ENCODE data around the gene BTN2A1. TPM values are rescaled to one million over a fixed set of nuclear protein-coding genes. Genes with fewer than 3 reads are reported as not detected.

Gene BTN2A1
- total and polyA plus RNA-seq, 9 of the 15 experiments (the other 6 are each of a cell fraction or from before 2014, with no cell fraction given): 6.7 to 22.1 (median 16.4) TPM

GRCh38 chr6:26421259-26422144 lies 36.3 kb upstream of the BTN2A1 start (continued):
- TF ChIP-seq TRIM28 (IDR thresholded peaks at IDR 0.05) (peak; percentile 42; the same call in 1 of the 2 replicates), CHCHD3 (CRISPR knock-in tag; IDR thresholded peaks at IDR 0.05) (no peak), SREBF1 (IDR thresholded peaks at IDR 0.05; ENCODE audit: borderline replicate concordance, low read depth, low read length) (no peak), POLR2G (IDR thresholded peaks at IDR 0.05; ENCODE audit: low read depth, low read length) (peak; percentile 68), POLR2B (IDR thresholded peaks at IDR 0.05; ENCODE audit: low read depth, partially characterized antibody) (peak; percentile 52), MCM2 (IDR thresholded peaks at IDR 0.05; ENCODE audit: low read depth) (no peak), RUNX1 (IDR thresholded peaks at IDR 0.05; ENCODE audit: low read depth) (no peak), ZNF263 (CRISPR knock-in tag; IDR thresholded peaks at IDR 0.05; ENCODE audit: borderline replicate concordance) (peak; percentile 93), KLF10 (CRISPR knock-in tag; IDR thresholded peaks at IDR 0.05) (no peak), TOE1 (IDR thresholded peaks at IDR 0.05; ENCODE audit: borderline replicate concordance) (peak; percentile 62; the same call in 1 of the 2 replicates), TOE1 (CRISPR knock-in tag; IDR thresholded peaks at IDR 0.05; ENCODE audit: borderline replicate concordance, low read depth) (no peak), TAL1 (IDR thresholded peaks at IDR 0.05) (no peak), U2AF1 (optimal IDR thresholded peaks at IDR 0.05; ENCODE audit: low read depth, low read length) (no peak), TFE3 (CRISPR knock-in tag; IDR thresholded peaks at IDR 0.05) (no peak), ZNF639 (CRISPR knock-in tag; conservative IDR thresholded peaks at IDR 0.05 in 1 of 2, IDR thresholded peaks at IDR 0.05 in 1 of 2) (no peak), HNRNPK (IDR thresholded peaks at IDR 0.05; ENCODE audit: low read depth, low read length, poor library complexity, severe bottlenecking) (no peak), CHD2 (IDR thresholded peaks at IDR 0.05; ENCODE audit: low read depth, low read length) (peak; percentile 88), DLX4 (CRISPR knock-in tag; IDR thresholded peaks at IDR 0.05) (no peak), ZZZ3 (IDR thresholded peaks at IDR 0.05) (no peak), HMG20A (CRISPR knock-in tag; conservative IDR thresholded peaks at IDR 0.05) (no peak), HES1 (IDR thresholded peaks at IDR 0.05; ENCODE audit: low read depth) (0 out of 2 replicates have a peak, but pooled peaks have one; percentile 33), BRD9 (IDR thresholded peaks at IDR 0.05; ENCODE audit: low read depth, partially characterized antibody) (no peak), TFAM (CRISPR knock-in tag; conservative IDR thresholded peaks at IDR 0.05) (no peak), TAF7 (tag; IDR thresholded peaks at IDR 0.05) (peak; percentile 53)
